Keratinocyte (primary cell): ENCODE data around the gene CACNB4. TPM values are rescaled to one million over a fixed set of nuclear protein-coding genes. Genes with fewer than 3 reads are reported as not detected.

Experiments
- DNase-seq: peaks from one replicate; pipeline ENCODE4 v3.0.0-alpha.2; 2011; ENCODE audit warnings: low read depth, missing footprints, low spot score
- FAIRE-seq: peaks from 2 replicates; lab custom pipeline; 2011; peaks lifted over from hg19 to GRCh38; lab: Jason Lieb, UNC
- H2AFZ ChIP-seq: 2 replicates; pipeline ENCODE4 v1.6.0; 2012; ENCODE audit warnings: low read length, control low read depth, inconsistent platforms; ENCODE audit not compliant: control insufficient read depth
- H3K27ac ChIP-seq: 2 replicates; pipeline ENCODE4 v1.5.1; 2011; ENCODE audit warnings: low read length; ENCODE audit not compliant: control insufficient read depth, insufficient read depth
- H3K27me3 ChIP-seq: 3 replicates; pipeline ENCODE4 v1.6.0; 2011; ENCODE audit warnings: low read length; ENCODE audit not compliant: control insufficient read depth, insufficient read depth; ENCODE audit errors: extremely low read depth
- H3K36me3 ChIP-seq, 2 experiments: 2 replicates in 1 of 2; 3 replicates in 1 of 2; pipeline ENCODE4 v1.5.1; 2011; ENCODE audit warnings: low read length in 2 of 2, mild to moderate bottlenecking in 1 of 2; ENCODE audit not compliant: control insufficient read depth in 2 of 2, insufficient read depth in 2 of 2; ENCODE audit errors: extremely low read depth in 1 of 2
- H3K4me1 ChIP-seq: 3 replicates; pipeline ENCODE4 v1.5.1; 2011; ENCODE audit warnings: low read length; ENCODE audit not compliant: control insufficient read depth, insufficient read depth; ENCODE audit errors: extremely low read depth
- H3K4me2 ChIP-seq: 3 replicates; pipeline ENCODE4 v1.6.0; 2011; ENCODE audit warnings: low read depth, low read length; ENCODE audit not compliant: control insufficient read depth, insufficient read depth; ENCODE audit errors: extremely low read depth
- H3K4me3 ChIP-seq, 3 experiments: fragments of 200-600 bp in 1 of 3; sonication (generic) in 1 of 3; 2 replicates in 2 of 3; 3 replicates in 1 of 3; pipeline ENCODE4 v1.5.1; 2011 to 2016; ENCODE audit warnings: low read length in 3 of 3, mild to moderate bottlenecking in 3 of 3, control low read depth in 2 of 3, inconsistent platforms in 1 of 3, low read depth in 1 of 3, mixed read lengths in 1 of 3, mixed run types in 1 of 3, moderate library complexity in 1 of 3; ENCODE audit not compliant: control insufficient read depth in 2 of 3, insufficient read depth in 2 of 3; ENCODE audit errors: extremely low read depth in 1 of 3
- H3K79me2 ChIP-seq: 2 replicates; pipeline ENCODE4 v1.6.0; 2012; ENCODE audit warnings: low read length; ENCODE audit not compliant: control insufficient read depth, insufficient read depth
- H3K9ac ChIP-seq: 3 replicates; pipeline ENCODE4 v1.6.0; 2011; ENCODE audit warnings: low read length; ENCODE audit not compliant: control insufficient read depth, insufficient read depth; ENCODE audit errors: extremely low read depth
- H3K9me1 ChIP-seq: 3 replicates; pipeline ENCODE4 v1.6.0; 2011; ENCODE audit warnings: low read length; ENCODE audit not compliant: control insufficient read depth, insufficient read depth; ENCODE audit errors: extremely low read depth
- H3K9me3 ChIP-seq: 2 replicates; pipeline ENCODE4 v1.5.1; 2012; ENCODE audit warnings: low read depth, low read length; ENCODE audit not compliant: control insufficient read depth
- H4K20me1 ChIP-seq: 3 replicates; pipeline ENCODE4 v1.6.0; 2011; ENCODE audit warnings: low read length; ENCODE audit not compliant: control insufficient read depth, insufficient read depth; ENCODE audit errors: extremely low read depth
- CTCF ChIP-seq, 3 experiments: IDR thresholded peaks in 1 of 3; conservative IDR thresholded peaks in 1 of 3; optimal IDR thresholded peaks in 1 of 3; 2 replicates in 2 of 3; 3 replicates in 1 of 3; pipeline versions ENCODE3 to v1.5.1; 2011; ENCODE audit warnings: low read length in 3 of 3, mild to moderate bottlenecking in 3 of 3, moderate library complexity in 2 of 3, control low read depth in 1 of 3, inconsistent platforms in 1 of 3; ENCODE audit not compliant: insufficient read depth in 2 of 3; ENCODE audit errors: extremely low read depth in 1 of 3
- EZH2 ChIP-seq: IDR thresholded peaks from one replicate; pipeline ENCODE4 v1.6.1; 2012; ENCODE audit warnings: inconsistent platforms, mild to moderate bottlenecking, low read length, moderate library complexity
- dilution Hi-C: fragments of 300-500 bp; cut with MboI; formaldehyde crosslinking; loops from one replicate; pipeline ENCODE4 v1.7.0; 2020; ENCODE audit warnings: low sequenced_read_pairs; ENCODE audit not compliant: extremely low pct_ligation_motif_present
- polyA plus RNA-seq, 5 experiments: library from polyadenylated mRNA; depleted of rRNA in 3 of 5; stranded (reverse) in 3 of 5; stranded (forward) in 1 of 5; unstranded in 1 of 5; fragments of >200 nt; gene quantifications; 1 replicate in 1 of 5; 2 replicates in 3 of 5; 3 replicates in 1 of 5; pipeline versions ENCODE4 v1.2.1 to v1.2.3, GENCODE V29; 2011 to 2012; ENCODE audit warnings: missing spikeins in 2 of 5, low read depth in 1 of 5, low replicate concordance in 1 of 5

The CACNB4 gene
- polyA plus RNA-seq, 1 donor (not counting 4 experiments of a cell fraction or from before 2014, with no cell fraction given) = 0.30 TPM

GRCh38 chr2:152067823-152068222 lies 31.0 kb downstream of the CACNB4 start:
- H4K20me1 ChIP-seq = no peaks in the 10 kb centered on the region
- H2AFZ ChIP-seq = no peak overlapping the region
- no peak overlapping the region for H3K27ac ChIP-seq
- no peaks in the 10 kb centered on the region for H3K36me3 ChIP-seq
- H3K4me3 ChIP-seq = no peak overlapping the region
- no peaks in the 10 kb centered on the region for H3K9me1 ChIP-seq
- no peak overlapping the region for H3K4me2 ChIP-seq
- no peaks in the 10 kb centered on the region for H3K9me3 ChIP-seq
- no peak for DNase-seq
- dilution Hi-C loops = no loop called here
- no peaks in the 10 kb centered on the region for H3K79me2 ChIP-seq
- H3K9ac ChIP-seq = no peak overlapping the region
- no peak for TF ChIP-seq CTCF (optimal IDR thresholded peaks at IDR 0.05 in 1 of 3, IDR thresholded peaks at IDR 0.05 in 1 of 3, conservative IDR thresholded peaks at IDR 0.05 in 1 of 3; ENCODE audit: extremely low read depth in 1 of 3, insufficient read depth in 2 of 3, low read length in 3 of 3)
- no peak for TF ChIP-seq EZH2
- H3K27me3 ChIP-seq = peaks cover 10% of the 10 kb centered on the region
- peaks cover 4% of the 10 kb centered on the region for H3K4me1 ChIP-seq
- no peak for FAIRE-seq

GRCh38 chr2:152065945-152066344 lies 32.9 kb downstream of the CACNB4 start:
- no peaks in the 10 kb centered on the region for H3K9me3 ChIP-seq
- no peaks in the 10 kb centered on the region for H3K79me2 ChIP-seq
- H3K4me2 ChIP-seq = no peak overlapping the region
- no peak overlapping the region for H3K9ac ChIP-seq
- H4K20me1 ChIP-seq = no peaks in the 10 kb centered on the region
- no peak overlapping the region for H3K27ac ChIP-seq
- H3K4me3 ChIP-seq = no peak overlapping the region
- peaks cover 7% of the 10 kb centered on the region for H3K4me1 ChIP-seq
- no peak for DNase-seq
- FAIRE-seq = no peak
- H2AFZ ChIP-seq = no peak overlapping the region
- TF ChIP-seq CTCF (optimal IDR thresholded peaks at IDR 0.05 in 1 of 3, IDR thresholded peaks at IDR 0.05 in 1 of 3, conservative IDR thresholded peaks at IDR 0.05 in 1 of 3; ENCODE audit: extremely low read depth in 1 of 3, insufficient read depth in 2 of 3, low read length in 3 of 3) (no peak), EZH2 (no peak)
- H3K36me3 ChIP-seq = no peaks in the 10 kb centered on the region
- dilution Hi-C loops = no loop called here
- no peaks in the 10 kb centered on the region for H3K9me1 ChIP-seq
- peaks cover 10% of the 10 kb centered on the region for H3K27me3 ChIP-seq
